Stimulated activated CD8-positive, alpha-beta memory T cell treated with anti-CD3 and anti-CD28 coated beads, Interleukin-2, amount 100 ng/mL, for 1 hour (primary cell): Measurements from ENCODE around the gene LRRC30.
"Not testable (repeated sequence)": the region's sequence is repeated elsewhere in the genome, so short reads cannot be mapped to it uniquely, and the experiment has no call there.

Source experiments
- DNase-seq, 2 donors: peaks; one replicate each; pipeline ENCODE4 v3.0.0-alpha.2; 2020; ENCODE audit warnings: low read depth in 2 of 2

Gene LRRC30

GRCh38 chr18:7230626-7231349, at the start of gene LRRC30:
TSS of gene LRRC30 (plus strand) at chr18:7231089. CDS start at chr18:7231139, 50 bp downstream.
- no peak for DNase-seq

GRCh38 chr18:7185701-7186100, 45.2 kb upstream of the LRRC30 start:
- no peak for DNase-seq

- DNase-seq: no peak
These were observed 40.2 kb upstream of the LRRC30 start for GRCh38 chr18:7190547-7191156.

GRCh38 chr18:7191736-7192135, 39.2 kb upstream of the LRRC30 start:
- no peak for DNase-seq

GRCh38 chr18:7195266-7195665, 35.6 kb upstream of the LRRC30 start:
- no peak for DNase-seq

GRCh38 chr18:7196421-7196820, 34.5 kb upstream of the LRRC30 start:
- no peak for DNase-seq

- no peak for DNase-seq
These were observed 33.0 kb upstream of the LRRC30 start for GRCh38 chr18:7197854-7198253.

GRCh38 chr18:7198326-7198725, 32.6 kb upstream of the LRRC30 start:
- DNase-seq: no peak

GRCh38 chr18:7201096-7201495, 29.8 kb upstream of the LRRC30 start:
- DNase-seq: no peak

GRCh38 chr18:7202169-7202568, 28.7 kb upstream of the LRRC30 start:
- DNase-seq: no peak

GRCh38 chr18:7203601-7204000, 27.3 kb upstream of the LRRC30 start:
- not testable (repeated sequence) for DNase-seq

GRCh38 chr18:7205346-7205745, 25.5 kb upstream of the LRRC30 start:
- DNase-seq: no peak

- no peak for DNase-seq
These were observed 24.7 kb upstream of the LRRC30 start for GRCh38 chr18:7206217-7206616.

GRCh38 chr18:7207366-7207915, 23.4 kb upstream of the LRRC30 start:
- DNase-seq: no peak

- DNase-seq: no peak
These were observed 9.3 kb upstream of the LRRC30 start for GRCh38 chr18:7221424-7222155.

- no peak for DNase-seq
These were observed 6.7 kb upstream of the LRRC30 start for GRCh38 chr18:7224198-7224597.

- DNase-seq: no peak
These were observed 1.3 kb downstream of the LRRC30 start for GRCh38 chr18:7232218-7232617.

- no peak for DNase-seq
These were observed 2.4 kb downstream of the LRRC30 start for GRCh38 chr18:7233134-7233810.

- DNase-seq: no peak
These were observed 3.2 kb downstream of the LRRC30 start for GRCh38 chr18:7234091-7234490.

- no peak for DNase-seq
These were observed 4.1 kb downstream of the LRRC30 start for GRCh38 chr18:7234956-7235355.

- DNase-seq: no peak
These were observed 5.2 kb downstream of the LRRC30 start for GRCh38 chr18:7236072-7236471.

- DNase-seq: no peak
These were observed 6.0 kb downstream of the LRRC30 start for GRCh38 chr18:7236933-7237332.
